ENCODE measurements around the gene SNRNP25.

SNRNP25 gene

DNA sequence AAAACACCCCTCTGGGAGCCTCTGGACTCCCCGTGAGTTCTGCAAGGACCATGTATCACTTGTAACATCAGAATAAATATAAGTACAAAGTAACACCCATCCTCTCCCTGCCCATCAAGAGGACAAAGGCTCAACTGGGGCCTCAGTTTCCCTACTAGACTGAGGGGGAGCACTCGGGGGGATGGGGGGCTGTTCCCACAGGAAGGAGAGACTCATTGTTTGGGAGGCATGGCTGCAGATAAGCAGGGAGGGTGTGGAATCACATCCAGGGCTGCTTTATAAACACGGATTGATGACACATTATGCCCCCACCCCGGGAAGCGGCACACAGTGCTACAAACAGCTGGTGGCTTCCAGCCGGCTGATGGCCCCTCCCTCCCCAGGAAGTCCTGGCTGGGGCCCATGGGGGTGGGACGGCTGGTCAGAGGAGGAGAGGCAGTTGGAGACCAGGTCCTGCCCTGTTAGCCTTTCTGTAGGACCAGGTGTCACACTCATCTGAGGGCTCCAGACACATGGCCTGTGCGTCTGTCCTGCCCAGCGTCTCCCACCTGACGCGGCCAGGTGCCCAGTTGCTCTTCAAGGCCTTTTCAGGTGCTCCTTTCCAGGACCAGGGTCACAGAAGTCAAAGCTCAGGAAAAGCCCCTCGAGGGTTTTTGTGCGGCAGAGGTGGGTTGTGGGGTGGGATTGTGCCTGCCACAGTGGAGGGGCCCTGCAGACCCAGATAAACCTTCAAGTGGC is 23.1 kb downstream of the SNRNP25 start (continued):
- TF ChIP-seq ZNF692 (tag by site-specific recombination; IDR thresholded peaks at IDR 0.05) = peak; percentile 55
- no peak for TF ChIP-seq ZNF114 (tag by site-specific recombination; IDR thresholded peaks at IDR 0.05)
- TF ChIP-seq ZNF121 (tag by site-specific recombination; IDR thresholded peaks at IDR 0.05) = no peak
- no peak for TF ChIP-seq EGR2 (tag by site-specific recombination; IDR thresholded peaks at IDR 0.05; ENCODE audit: low read depth)
- 0 out of 2 replicates have a peak, but pooled peaks have one; percentile 22 for TF ChIP-seq ZNF24 (tag by site-specific recombination; IDR thresholded peaks at IDR 0.05)
- TF ChIP-seq, protein P1, sequence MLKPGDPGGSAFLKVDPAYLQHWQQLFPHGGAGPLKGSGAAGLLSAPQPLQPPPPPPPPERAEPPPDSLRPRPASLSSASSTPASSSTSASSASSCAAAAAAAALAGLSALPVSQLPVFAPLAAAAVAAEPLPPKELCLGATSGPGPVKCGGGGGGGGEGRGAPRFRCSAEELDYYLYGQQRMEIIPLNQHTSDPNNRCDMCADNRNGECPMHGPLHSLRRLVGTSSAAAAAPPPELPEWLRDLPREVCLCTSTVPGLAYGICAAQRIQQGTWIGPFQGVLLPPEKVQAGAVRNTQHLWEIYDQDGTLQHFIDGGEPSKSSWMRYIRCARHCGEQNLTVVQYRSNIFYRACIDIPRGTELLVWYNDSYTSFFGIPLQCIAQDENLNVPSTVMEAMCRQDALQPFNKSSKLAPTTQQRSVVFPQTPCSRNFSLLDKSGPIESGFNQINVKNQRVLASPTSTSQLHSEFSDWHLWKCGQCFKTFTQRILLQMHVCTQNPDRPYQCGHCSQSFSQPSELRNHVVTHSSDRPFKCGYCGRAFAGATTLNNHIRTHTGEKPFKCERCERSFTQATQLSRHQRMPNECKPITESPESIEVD (tag by site-specific recombination; IDR thresholded peaks at IDR 0.05) = no peak
- peak; percentile 52; the same call in 1 of the 2 replicates for TF ChIP-seq SP3 (tag by site-specific recombination; IDR thresholded peaks at IDR 0.05)
- no peak for TF ChIP-seq ZNF658 (tag by site-specific recombination; IDR thresholded peaks at IDR 0.05)
- TF ChIP-seq ZFP3 (tag by site-specific recombination; IDR thresholded peaks at IDR 0.05; ENCODE audit: low read depth) = no peak
- no peak for TF ChIP-seq ZNF513 (tag by site-specific recombination; IDR thresholded peaks at IDR 0.05)
- TF ChIP-seq ZIC2 (tag by site-specific recombination; IDR thresholded peaks at IDR 0.05) = peak; percentile 83
- TF ChIP-seq ZFP69B (tag by site-specific recombination; IDR thresholded peaks at IDR 0.05) = peak; percentile 72; the same call in 1 of the 2 replicates
- peak; percentile 79 for TF ChIP-seq ZBTB20 (tag by site-specific recombination; IDR thresholded peaks at IDR 0.05)
- no peak for TF ChIP-seq TRIM28 (IDR thresholded peaks at IDR 0.05; ENCODE audit: borderline replicate concordance, low read length)
- TF ChIP-seq ZNF645 (tag by site-specific recombination; IDR thresholded peaks at IDR 0.05) = no peak
- no peak for TF ChIP-seq ZSCAN23 (tag by site-specific recombination; IDR thresholded peaks at IDR 0.05)
- peak; percentile 50; the same call in 1 of the 2 replicates for TF ChIP-seq OSR2 (tag by site-specific recombination; IDR thresholded peaks at IDR 0.05)
- no peak for TF ChIP-seq ZNF398 (tag by site-specific recombination; IDR thresholded peaks at IDR 0.05)
- no peak for TF ChIP-seq ZSCAN30 (tag by site-specific recombination; IDR thresholded peaks at IDR 0.05)
- no peak for TF ChIP-seq ZNF843 (tag by site-specific recombination; IDR thresholded peaks at IDR 0.05)
- TF ChIP-seq ZNF777 (tag by site-specific recombination; IDR thresholded peaks at IDR 0.05; ENCODE audit: borderline replicate concordance) = no peak
- no peak for TF ChIP-seq ZNF621 (tag by site-specific recombination; IDR thresholded peaks at IDR 0.05)
- no peak for TF ChIP-seq RBAK (tag by site-specific recombination; IDR thresholded peaks at IDR 0.05)
- no peak for TF ChIP-seq BCL11B (tag by site-specific recombination; IDR thresholded peaks at IDR 0.05; ENCODE audit: low read depth)
- peak; percentile 65 for TF ChIP-seq ZNF629 (tag by site-specific recombination; IDR thresholded peaks at IDR 0.05)
- TF ChIP-seq ZNF610 (tag by site-specific recombination; IDR thresholded peaks at IDR 0.05; ENCODE audit: borderline replicate concordance) = no peak
- no peak for TF ChIP-seq ZNF707 (tag by site-specific recombination; IDR thresholded peaks at IDR 0.05)
- no peak for TF ChIP-seq BCL11A (tag by site-specific recombination; IDR thresholded peaks at IDR 0.05; ENCODE audit: low read depth)
- TF ChIP-seq ZNF175 (tag by site-specific recombination; IDR thresholded peaks at IDR 0.05) = no peak
- TF ChIP-seq MYNN (tag by site-specific recombination; IDR thresholded peaks at IDR 0.05; ENCODE audit: borderline replicate concordance) = no peak
- TF ChIP-seq, protein P2, sequence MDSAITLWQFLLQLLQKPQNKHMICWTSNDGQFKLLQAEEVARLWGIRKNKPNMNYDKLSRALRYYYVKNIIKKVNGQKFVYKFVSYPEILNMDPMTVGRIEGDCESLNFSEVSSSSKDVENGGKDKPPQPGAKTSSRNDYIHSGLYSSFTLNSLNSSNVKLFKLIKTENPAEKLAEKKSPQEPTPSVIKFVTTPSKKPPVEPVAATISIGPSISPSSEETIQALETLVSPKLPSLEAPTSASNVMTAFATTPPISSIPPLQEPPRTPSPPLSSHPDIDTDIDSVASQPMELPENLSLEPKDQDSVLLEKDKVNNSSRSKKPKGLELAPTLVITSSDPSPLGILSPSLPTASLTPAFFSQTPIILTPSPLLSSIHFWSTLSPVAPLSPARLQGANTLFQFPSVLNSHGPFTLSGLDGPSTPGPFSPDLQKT (IDR thresholded peaks at IDR 0.05; ENCODE audit: borderline replicate concordance, low read depth, low read length) = no peak
- TF ChIP-seq ZNF837 (tag by site-specific recombination; IDR thresholded peaks at IDR 0.05) = no peak
- TF ChIP-seq ZNF624 (tag by site-specific recombination; IDR thresholded peaks at IDR 0.05) = no peak
